OCI-LY7 (cell line): Measurements from ENCODE around the gene TMEM87A. TPM values are rescaled to one million over a fixed set of nuclear protein-coding genes. Genes with fewer than 3 reads are reported as not detected.

Experiments
- BruUV-seq: library from RNA; stranded (reverse); fragments of 400-500 nt; replicated peaks from 2 replicates; lab custom pipeline; 2021; lab: Mats Ljungman, UMichigan
- CTCF ChIA-PET: fragments of 300-600 bp; sonication (Branson Sonifier 250); formaldehyde crosslinking; loops from one replicate; lab custom pipeline; 2022; ENCODE audit warnings: antibody characterized with exemption; ENCODE audit not compliant: unreplicated experiment; lab: Charles Lee
- POLR2A ChIA-PET: fragments of 300-600 bp; sonication (Branson Sonifier 250); formaldehyde crosslinking; loops from one replicate; lab custom pipeline; 2022; ENCODE audit warnings: antibody characterized with exemption; lab: Charles Lee
- DNase-seq: peaks from one replicate; pipeline ENCODE4 v3.0.0-alpha.2; 2015; ENCODE audit warnings: low spot score
- H2AFZ ChIP-seq: fragments of 200-600 bp; sonication (generic), shearing (Covaris generic); 2 replicates; pipeline ENCODE4 v1.6.1; 2014; ENCODE audit warnings: mild to moderate bottlenecking, antibody characterized with exemption, low read length, moderate library complexity
- H3K27ac ChIP-seq: fragments of 200-600 bp; sonication (generic); 2 replicates; pipeline ENCODE4 v1.5.1; 2014; ENCODE audit warnings: mixed run types, low read depth, mild to moderate bottlenecking, moderate library complexity, low read length, inconsistent platforms; ENCODE audit not compliant: poor library complexity, severe bottlenecking
- H3K36me3 ChIP-seq: fragments of 200-600 bp; sonication (generic); 2 replicates; pipeline ENCODE4 v1.6.1; 2014; ENCODE audit warnings: mild to moderate bottlenecking, antibody characterized with exemption, low read length, moderate library complexity, mixed read lengths; ENCODE audit not compliant: insufficient read depth
- H3K4me1 ChIP-seq: fragments of 200-600 bp; sonication (generic); 2 replicates; pipeline ENCODE4 v1.5.1; 2014; ENCODE audit warnings: mild to moderate bottlenecking, low read length; ENCODE audit not compliant: insufficient read depth, poor library complexity, severe bottlenecking
- H3K4me2 ChIP-seq: fragments of 200-600 bp; sonication (generic); 2 replicates; pipeline ENCODE4 v1.6.1; 2014; ENCODE audit warnings: mild to moderate bottlenecking, low read length
- H3K4me3 ChIP-seq: fragments of 200-600 bp; sonication (generic); 2 replicates; pipeline ENCODE4 v1.5.1; 2014; ENCODE audit warnings: mild to moderate bottlenecking, low read depth, low read length; ENCODE audit not compliant: poor library complexity, severe bottlenecking
- H3K79me2 ChIP-seq: fragments of 200-600 bp; sonication (generic); 2 replicates; pipeline ENCODE4 v1.6.1; 2016; ENCODE audit warnings: low read depth, mild to moderate bottlenecking, low read length, moderate library complexity, mixed read lengths; ENCODE audit not compliant: insufficient read depth
- H3K9me2 ChIP-seq: fragments of 200-600 bp; sonication (generic); 2 replicates; pipeline ENCODE4 v1.6.1; 2016; ENCODE audit warnings: mild to moderate bottlenecking, low read length, mixed read lengths; ENCODE audit not compliant: insufficient read depth
- H3K9me3 ChIP-seq: fragments of 200-600 bp; sonication (generic); 2 replicates; pipeline ENCODE4 v1.6.1; 2014; ENCODE audit warnings: mild to moderate bottlenecking, mixed run types, low read length, mixed read lengths
- H4K20me1 ChIP-seq: fragments of 200-600 bp; sonication (generic); 2 replicates; pipeline ENCODE4 v1.6.1; 2014; ENCODE audit warnings: mild to moderate bottlenecking, antibody characterized with exemption, low read length, moderate library complexity, mixed read lengths; ENCODE audit not compliant: insufficient read depth
- CTCF ChIP-seq: fragments of 200-600 bp; sonication (generic); conservative IDR thresholded peaks from 2 replicates; pipeline ENCODE4 v1.5.1; 2014; ENCODE audit warnings: mild to moderate bottlenecking, antibody characterized with exemption, low read length, moderate library complexity, mixed read lengths
- EZH2phosphoT487 ChIP-seq: fragments of 200-600 bp; sonication (generic); IDR thresholded peaks from 2 replicates; pipeline ENCODE4 v1.6.1; 2018; ENCODE audit warnings: low read depth, borderline replicate concordance, mild to moderate bottlenecking, mixed run types, antibody characterized with exemption, low read length, moderate library complexity, mixed read lengths
- intact Hi-C: fragments of 100-400 bp; cut with micrococcal nuclease; formaldehyde crosslinking; loops from one replicate; pipeline ENCODE4 v1.10.0; 2022; ENCODE audit not compliant: unreplicated experiment
- total RNA-seq, 2 experiments: library from RNA; depleted of rRNA in 1 of 2; stranded (reverse); fragments of >200 nt in 1 of 2; shearing (Covaris generic) in 1 of 2; gene quantifications; 2 replicates each; pipeline ENCODE4 v1.2.3, GENCODE V29; 2014 to 2022

Gene TMEM87A
- total RNA-seq, 2 experiments from 2014 or later: 23.2 to 24.5 TPM

DNA sequence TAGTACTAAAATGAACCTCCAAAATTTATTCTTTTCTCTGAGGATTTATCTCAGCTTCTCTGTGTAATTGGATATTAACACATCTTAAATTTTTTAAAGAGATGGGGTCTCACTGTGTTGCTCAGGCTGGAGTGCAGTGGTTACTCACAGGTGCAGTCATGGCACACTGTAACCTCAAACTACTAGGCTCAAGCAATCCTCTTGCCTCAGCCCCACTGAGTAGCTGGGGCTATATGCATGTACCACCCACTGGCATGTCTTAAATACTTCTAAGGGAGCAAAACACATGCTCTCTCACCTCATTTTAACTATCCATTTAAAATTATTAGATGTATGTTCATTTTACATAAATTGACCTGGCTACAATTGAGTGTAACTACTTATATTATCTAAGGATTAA lies 11.3 kb upstream of the TMEM87A start:
- H3K4me2 ChIP-seq: no peak overlapping the region
- H3K4me3 ChIP-seq: no peak overlapping the region
- no peaks in the 10 kb centered on the region for H3K9me3 ChIP-seq
- intact Hi-C loops: no loop called here
- ChIA-PET CTCF (no interaction called here), POLR2A (interaction anchor here (0.6 kb wide), 1 partner anchor 138 kb away, joined by 3 read pairs; no protein-coding TSS in a partner anchor)
- TF ChIP-seq CTCF (no peak), EZH2phosphoT487 (no peak)
- no peak overlapping the region for H2AFZ ChIP-seq
- BruUV-seq: no TSS peak
- no peaks in the 10 kb centered on the region for H3K9me2 ChIP-seq
- H3K4me1 ChIP-seq: no peaks in the 10 kb centered on the region
- H3K36me3 ChIP-seq: peaks cover 33% of the 10 kb centered on the region
- H3K27ac ChIP-seq: no peak overlapping the region
- H3K79me2 ChIP-seq: no peaks in the 10 kb centered on the region
- no peak for DNase-seq
- no peaks in the 10 kb centered on the region for H4K20me1 ChIP-seq

GRCh38 chr15:42283671-42284070 lies 10.4 kb upstream of the TMEM87A start:
- H4K20me1 ChIP-seq: no peaks in the 10 kb centered on the region
- H3K4me3 ChIP-seq: no peak overlapping the region
- BruUV-seq: no TSS peak
- peaks cover 28% of the 10 kb centered on the region for H3K36me3 ChIP-seq
- TF ChIP-seq CTCF (no peak), EZH2phosphoT487 (no peak)
- DNase-seq: no peak
- POLR2A ChIA-PET: no interaction called here
- no peak overlapping the region for H2AFZ ChIP-seq
- no peaks in the 10 kb centered on the region for H3K79me2 ChIP-seq
- intact Hi-C loops: no loop called here
- H3K27ac ChIP-seq: no peak overlapping the region
- H3K9me2 ChIP-seq: no peaks in the 10 kb centered on the region
- no peaks in the 10 kb centered on the region for H3K9me3 ChIP-seq
- CTCF ChIA-PET: no interaction called here
- no peak overlapping the region for H3K4me2 ChIP-seq
- no peaks in the 10 kb centered on the region for H3K4me1 ChIP-seq

DNA sequence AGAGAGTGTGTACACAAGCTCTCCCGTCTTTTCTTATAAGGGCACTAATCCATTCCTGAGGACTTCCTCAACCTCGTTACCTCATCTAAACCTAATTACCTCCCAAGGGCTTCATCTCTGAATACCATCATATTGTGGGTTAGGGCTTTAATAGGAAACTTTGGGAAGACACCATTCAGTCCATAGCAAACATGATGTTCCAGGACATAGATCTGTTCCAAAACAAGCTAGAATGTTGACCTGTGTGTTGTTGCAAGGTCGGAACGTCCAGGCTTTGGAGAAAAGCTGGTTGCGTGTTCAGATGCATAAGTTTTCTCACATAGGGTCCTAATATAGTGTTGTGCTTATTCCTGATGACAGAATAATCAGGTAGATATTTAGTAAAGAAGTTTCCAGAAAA lies 9.7 kb upstream of the TMEM87A start:
- Histone ChIP-seq H3K4me1 (no peaks in the 10 kb centered on the region), H4K20me1 (no peaks in the 10 kb centered on the region), H3K36me3 (peaks cover 23% of the 10 kb centered on the region), H3K9me3 (no peaks in the 10 kb centered on the region), H3K4me2 (no peak overlapping the region), H3K9me2 (no peaks in the 10 kb centered on the region), H3K4me3 (no peak overlapping the region), H2AFZ (no peak overlapping the region), H3K27ac (no peak overlapping the region), H3K79me2 (no peaks in the 10 kb centered on the region)
- ChIA-PET POLR2A (no interaction called here), CTCF (interaction anchor here (0.5 kb wide), 1 partner anchor 75 kb away, joined by 3 read pairs; the partner anchor contains the start of gene VPS39)
- BruUV-seq: no TSS peak
- TF ChIP-seq CTCF: no peak
- TF ChIP-seq EZH2phosphoT487: no peak
- intact Hi-C loops: no loop called here
- no peak for DNase-seq
